Measurements from ENCODE around the gene AADACL3.

DNA sequence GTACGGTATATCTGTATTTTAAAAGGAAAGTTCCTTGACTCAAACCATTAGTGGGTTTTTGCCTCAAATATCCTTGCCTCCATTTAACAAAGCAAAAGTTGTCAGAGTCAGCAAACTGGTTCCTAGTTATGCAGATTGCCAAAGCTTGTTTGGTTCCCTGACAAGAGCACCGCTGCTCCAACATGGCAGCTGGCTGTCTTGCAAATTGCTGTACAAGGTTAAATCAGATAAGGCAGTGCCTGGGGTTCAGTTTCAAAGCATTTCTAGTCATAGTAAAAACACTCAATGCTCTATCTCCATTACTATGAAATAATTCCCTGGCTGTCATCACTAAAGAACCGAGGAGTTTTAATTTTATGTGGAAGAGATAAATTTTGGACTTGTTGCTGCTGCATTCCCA is 18.7 kb downstream of the AADACL3 start:
- no peak for TF ChIP-seq MYC (IDR thresholded peaks at IDR 0.05; ENCODE audit: low read depth, low read length)
- TF ChIP-seq, protein P1, sequence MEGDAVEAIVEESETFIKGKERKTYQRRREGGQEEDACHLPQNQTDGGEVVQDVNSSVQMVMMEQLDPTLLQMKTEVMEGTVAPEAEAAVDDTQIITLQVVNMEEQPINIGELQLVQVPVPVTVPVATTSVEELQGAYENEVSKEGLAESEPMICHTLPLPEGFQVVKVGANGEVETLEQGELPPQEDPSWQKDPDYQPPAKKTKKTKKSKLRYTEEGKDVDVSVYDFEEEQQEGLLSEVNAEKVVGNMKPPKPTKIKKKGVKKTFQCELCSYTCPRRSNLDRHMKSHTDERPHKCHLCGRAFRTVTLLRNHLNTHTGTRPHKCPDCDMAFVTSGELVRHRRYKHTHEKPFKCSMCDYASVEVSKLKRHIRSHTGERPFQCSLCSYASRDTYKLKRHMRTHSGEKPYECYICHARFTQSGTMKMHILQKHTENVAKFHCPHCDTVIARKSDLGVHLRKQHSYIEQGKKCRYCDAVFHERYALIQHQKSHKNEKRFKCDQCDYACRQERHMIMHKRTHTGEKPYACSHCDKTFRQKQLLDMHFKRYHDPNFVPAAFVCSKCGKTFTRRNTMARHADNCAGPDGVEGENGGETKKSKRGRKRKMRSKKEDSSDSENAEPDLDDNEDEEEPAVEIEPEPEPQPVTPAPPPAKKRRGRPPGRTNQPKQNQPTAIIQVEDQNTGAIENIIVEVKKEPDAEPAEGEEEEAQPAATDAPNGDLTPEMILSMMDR (IDR thresholded peaks at IDR 0.05; ENCODE audit: low read depth, low read length) = no peak
- TF ChIP-seq POLR2A (IDR thresholded peaks at IDR 0.05; ENCODE audit: extremely low read depth, insufficient read length) = no peak
- TF ChIP-seq, protein P2, sequence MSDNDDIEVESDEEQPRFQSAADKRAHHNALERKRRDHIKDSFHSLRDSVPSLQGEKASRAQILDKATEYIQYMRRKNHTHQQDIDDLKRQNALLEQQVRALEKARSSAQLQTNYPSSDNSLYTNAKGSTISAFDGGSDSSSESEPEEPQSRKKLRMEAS (IDR thresholded peaks at IDR 0.05; ENCODE audit: low read depth, low read length) = no peak
